Vagina (tissue), 2 donors: ENCODE measurements around the gene IQGAP1. TPM values are rescaled to one million over a fixed set of nuclear protein-coding genes. Genes with fewer than 3 reads are reported as not detected.

Experiments
- DNase-seq, 2 donors: peaks; one replicate each; pipeline ENCODE4 v3.0.0-alpha.2; 2017; ENCODE audit errors: extremely low spot score in 2 of 2
- H3K27ac ChIP-seq: fragments of 200-600 bp; sonication (generic); one replicate; pipeline ENCODE4 v1.5.1; 2019
- H3K27me3 ChIP-seq: fragments of 200-600 bp; sonication (generic); one replicate; pipeline ENCODE4 v1.5.1; 2019
- H3K36me3 ChIP-seq, 2 donors: fragments of 200-600 bp; sonication (generic); one replicate each; pipeline ENCODE4 v1.5.1; 2017 to 2019
- H3K4me1 ChIP-seq: fragments of 200-600 bp; sonication (generic); one replicate; pipeline ENCODE4 v1.5.1; 2019
- H3K4me3 ChIP-seq, 2 donors: fragments of 200-600 bp; sonication (generic); 1 replicate in 1 of 2; 2 replicates in 1 of 2; pipeline ENCODE4 v1.5.1; 2016 to 2019
- H3K9me3 ChIP-seq: fragments of 200-600 bp; sonication (generic); one replicate; pipeline ENCODE4 v1.5.1; 2019
- CTCF ChIP-seq, 3 experiments: fragments of 450-650 bp in 2 of 3; fragments of 200-600 bp in 1 of 3; sonication (generic) in 1 of 3; IDR thresholded peaks; one replicate each; pipeline ENCODE4 v1.5.1; 2017 to 2019; ENCODE audit warnings: antibody characterized with exemption in 3 of 3, mild to moderate bottlenecking in 2 of 3, moderate library complexity in 2 of 3
- POLR2A ChIP-seq, 2 donors: fragments of 450-650 bp; IDR thresholded peaks; one replicate each; pipeline ENCODE4 v1.6.1; 2017; ENCODE audit warnings: antibody characterized with exemption in 2 of 2, mild to moderate bottlenecking in 2 of 2, moderate library complexity in 2 of 2
- POLR2AphosphoS5 ChIP-seq, 2 donors: sonication (generic); formaldehyde crosslinking; IDR thresholded peaks; one replicate each; pipeline ENCODE4 v1.9.0; 2017; ENCODE audit warnings: antibody characterized with exemption in 2 of 2, mild to moderate bottlenecking in 2 of 2, low read depth in 1 of 2; ENCODE audit not compliant: insufficient read depth in 1 of 2
- intact Hi-C: fragments of 100-400 bp; cut with DNase I; formaldehyde crosslinking; loops from one replicate; pipeline ENCODE4 v1.15.1; 2023
- total RNA-seq: library from RNA; depleted of rRNA; stranded (reverse); fragments of >200 nt; gene quantifications from one replicate; pipeline ENCODE4 v1.2.3, GENCODE V29; 2016

The IQGAP1 gene
- total RNA-seq, 1 donor from 2014 or later: 261 TPM

- intact Hi-C loops: loop anchor here (10.0 kb wide), 1 partner anchor 114 kb away; no protein-coding TSS in a partner anchor
- Histone ChIP-seq H3K27ac (no peak overlapping the region), H3K27me3 (no peaks in the 10 kb centered on the region), H3K4me1 (peaks cover 28% of the 10 kb centered on the region), H3K9me3 (no peaks in the 10 kb centered on the region), H3K36me3 (no peaks in the 10 kb centered on the region), H3K4me3 (no peak overlapping the region)
- no peak for DNase-seq
- TF ChIP-seq POLR2AphosphoS5 (IDR thresholded peaks at IDR 0.05; ENCODE audit: insufficient read depth in 1 of 2, low read depth in 1 of 2) (no peak), CTCF (IDR thresholded peaks at IDR 0.05) (no peak), POLR2A (IDR thresholded peaks at IDR 0.05) (no peak)
Measured at GRCh38 chr15:90360746-90361145, 27.3 kb upstream of the IQGAP1 start.

GRCh38 chr15:90362936-90363212 is 25.2 kb upstream of the IQGAP1 start:
- no peak for TF ChIP-seq POLR2A (IDR thresholded peaks at IDR 0.05)
- TF ChIP-seq POLR2AphosphoS5 (IDR thresholded peaks at IDR 0.05; ENCODE audit: insufficient read depth in 1 of 2, low read depth in 1 of 2): no peak
- no peak for TF ChIP-seq CTCF (IDR thresholded peaks at IDR 0.05)
- H3K9me3 ChIP-seq: no peaks in the 10 kb centered on the region
- no peaks in the 10 kb centered on the region for H3K36me3 ChIP-seq
- DNase-seq: no peak
- H3K4me1 ChIP-seq: peaks cover 28% of the 10 kb centered on the region
- no peak overlapping the region for H3K4me3 ChIP-seq
- no peaks in the 10 kb centered on the region for H3K27me3 ChIP-seq
- H3K27ac ChIP-seq: peak overlapping the region; percentile 78
- intact Hi-C loops: loop anchor here (10.0 kb wide), 1 partner anchor 112 kb away; no protein-coding TSS in a partner anchor

GRCh38 chr15:90364251-90364650 is 23.8 kb upstream of the IQGAP1 start:
- intact Hi-C loops: loop anchor here (10.0 kb wide), 1 partner anchor 111 kb away; no protein-coding TSS in a partner anchor
- Histone ChIP-seq H3K27me3 (no peaks in the 10 kb centered on the region), H3K27ac (peak overlapping the region; percentile 78), H3K4me1 (peaks cover 28% of the 10 kb centered on the region), H3K36me3 (no peaks in the 10 kb centered on the region), H3K4me3 (no peak overlapping the region), H3K9me3 (no peaks in the 10 kb centered on the region)
- TF ChIP-seq POLR2A (IDR thresholded peaks at IDR 0.05) (no peak), CTCF (IDR thresholded peaks at IDR 0.05) (no peak), POLR2AphosphoS5 (IDR thresholded peaks at IDR 0.05; ENCODE audit: insufficient read depth in 1 of 2, low read depth in 1 of 2) (no peak)
- DNase-seq: no peak

- TF ChIP-seq CTCF (IDR thresholded peaks at IDR 0.05) (no peak), POLR2A (IDR thresholded peaks at IDR 0.05) (no peak), POLR2AphosphoS5 (IDR thresholded peaks at IDR 0.05; ENCODE audit: insufficient read depth in 1 of 2, low read depth in 1 of 2) (no peak)
- Histone ChIP-seq H3K27me3 (no peaks in the 10 kb centered on the region), H3K4me3 (no peak overlapping the region), H3K9me3 (no peaks in the 10 kb centered on the region), H3K36me3 (no peaks in the 10 kb centered on the region), H3K4me1 (peaks cover 28% of the 10 kb centered on the region), H3K27ac (no peak overlapping the region)
- intact Hi-C loops: loop anchor here (10.0 kb wide), 1 partner anchor 109 kb away; no protein-coding TSS in a partner anchor
- DNase-seq: no peak
Measured at GRCh38 chr15:90365414-90366055, 22.5 kb upstream of the IQGAP1 start.

GRCh38 chr15:90367576-90367975 is 20.5 kb upstream of the IQGAP1 start:
- Histone ChIP-seq H3K36me3 (no peaks in the 10 kb centered on the region), H3K27me3 (no peaks in the 10 kb centered on the region), H3K4me1 (peaks cover 17% of the 10 kb centered on the region), H3K27ac (peak overlapping the region; percentile 10), H3K9me3 (no peaks in the 10 kb centered on the region), H3K4me3 (no peak overlapping the region)
- TF ChIP-seq POLR2AphosphoS5 (IDR thresholded peaks at IDR 0.05; ENCODE audit: insufficient read depth in 1 of 2, low read depth in 1 of 2) (peak in 1 of 2 donors; percentile 9), CTCF (IDR thresholded peaks at IDR 0.05) (no peak), POLR2A (IDR thresholded peaks at IDR 0.05) (no peak)
- no peak for DNase-seq
- intact Hi-C loops: loop anchor here (10.0 kb wide), 1 partner anchor 107 kb away; no protein-coding TSS in a partner anchor
